GM19324 (cell line): Measurements from ENCODE around the gene OR4C3.
"Not testable (repeated sequence)": the region's sequence is repeated elsewhere in the genome, so short reads cannot be mapped to it uniquely, and the experiment has no call there.

Experiments
- ATAC-seq: cut with Tn5 transposase; IDR thresholded peaks from one replicate; pipeline ENCODE4 v1.9.1; 2021; ENCODE audit warnings: mild to moderate bottlenecking, moderate library complexity; ENCODE audit not compliant: unreplicated experiment, low FRiP score

OR4C3 gene

DNA sequence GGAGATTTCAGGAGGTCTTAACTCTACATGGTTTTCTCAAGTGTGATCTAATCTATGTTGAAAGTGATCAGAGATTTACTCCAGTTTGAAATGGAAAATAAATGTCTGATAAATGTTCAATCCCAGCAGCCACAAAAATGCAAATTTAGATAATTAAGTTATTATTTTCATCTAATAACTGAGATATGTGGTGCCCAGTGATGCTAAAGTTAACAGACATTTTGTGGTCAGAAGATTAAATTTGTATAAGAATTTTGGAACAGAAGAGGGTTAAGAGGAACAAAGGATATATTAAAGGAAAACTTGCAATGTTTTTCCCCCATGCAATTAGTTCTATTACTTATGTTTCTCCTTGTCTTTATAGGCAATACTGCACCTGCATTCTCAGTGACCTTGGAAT is at the start of gene OR4C3:
Gene OR4C3 (plus strand): TSS at position 301 of the 400 bp plus-strand sequence. CDS start 102 bp downstream, outside the sequence.
- ATAC-seq = not testable (repeated sequence)

DNA sequence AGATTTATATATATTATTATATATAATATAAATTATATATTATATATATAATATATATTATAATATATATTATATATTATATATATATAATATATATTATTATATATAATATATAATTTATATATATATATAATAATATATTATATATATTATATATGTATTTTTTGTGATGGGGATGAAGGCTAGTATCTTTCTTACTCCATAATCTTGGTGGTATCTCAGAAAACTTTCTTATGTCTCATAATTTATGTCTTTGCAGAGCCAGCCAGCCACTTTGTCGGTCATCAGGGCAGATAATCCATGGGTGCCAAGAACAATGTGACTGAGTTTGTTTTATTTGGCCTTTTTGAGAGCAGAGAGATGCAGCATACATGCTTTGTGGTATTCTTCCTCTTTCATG is 18.8 kb upstream of the OR4C3 start, which contains the start of gene OR4S1:
Gene OR4S1 (plus strand): TSS at position 301 of the 400 bp plus-strand sequence. CDS start 0 bp downstream, at position 301.
- ATAC-seq = no peak

DNA sequence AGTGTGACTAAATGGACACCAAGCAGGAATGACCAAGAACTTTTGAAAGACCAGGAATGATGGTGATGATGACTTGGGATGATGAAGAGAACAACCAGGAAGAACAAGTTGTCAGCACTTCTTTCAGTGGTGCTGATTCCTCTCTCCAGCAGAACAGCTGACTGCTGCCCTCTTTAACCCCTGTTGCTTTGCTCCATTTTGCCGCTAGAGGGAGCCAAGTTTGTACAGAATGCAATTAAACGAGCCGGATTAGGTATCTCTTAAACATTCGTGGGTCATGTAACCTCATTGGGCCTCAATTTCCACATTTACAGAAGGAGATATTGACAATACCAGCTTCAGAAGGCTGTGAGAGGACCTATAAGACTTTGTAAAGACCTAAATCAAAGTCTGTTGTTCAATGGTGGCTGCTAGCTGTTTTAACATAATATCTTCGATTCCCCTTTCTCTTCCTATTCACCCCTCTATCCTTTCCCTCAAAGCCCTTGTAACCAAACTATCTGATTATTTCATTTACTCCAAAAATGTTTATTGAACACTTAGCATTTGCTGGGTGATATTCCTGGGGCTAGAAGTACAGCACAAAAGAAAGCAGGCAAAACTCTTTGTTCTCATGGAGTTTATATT is 16.8 kb upstream of the OR4C3 start:
- ATAC-seq = no peak

DNA sequence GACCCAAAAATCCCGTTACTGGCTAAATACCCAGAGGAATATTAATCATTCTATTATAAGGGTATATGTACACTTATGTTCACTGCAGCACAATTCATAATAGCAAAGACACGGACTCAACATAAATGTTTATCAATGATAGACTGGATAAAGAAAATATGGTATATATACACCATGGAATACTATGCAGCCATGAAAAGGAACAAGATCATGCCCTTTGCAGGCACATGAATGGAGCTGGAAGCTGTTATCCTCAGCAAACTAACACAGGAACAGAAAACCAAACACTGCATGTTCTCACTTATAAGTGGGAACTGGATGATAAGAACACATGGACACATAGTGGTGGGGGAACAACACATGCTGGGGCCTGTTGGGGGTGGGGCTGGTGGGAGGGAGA is 11.1 kb upstream of the OR4C3 start:
- not testable (repeated sequence) for ATAC-seq

DNA sequence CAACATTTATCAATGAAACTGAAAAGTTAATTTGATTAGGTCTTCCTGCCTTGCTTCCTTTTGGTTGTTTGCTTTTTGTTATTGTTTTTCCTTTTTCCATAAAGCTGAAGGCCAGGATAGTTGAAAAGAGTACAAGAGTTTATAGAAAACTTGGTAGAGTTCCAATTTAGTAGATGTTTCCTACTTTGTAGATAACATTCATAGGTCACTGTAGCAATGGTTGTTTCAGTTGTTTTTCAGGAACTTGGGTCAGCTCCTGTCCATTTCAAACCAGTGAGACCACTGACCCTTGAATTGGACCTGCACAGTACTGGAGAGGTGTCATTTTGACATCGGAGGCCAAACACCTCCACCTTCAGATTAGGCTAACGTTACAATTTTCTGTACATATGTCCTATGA is 4.9 kb upstream of the OR4C3 start:
- ATAC-seq = not testable (repeated sequence)

DNA sequence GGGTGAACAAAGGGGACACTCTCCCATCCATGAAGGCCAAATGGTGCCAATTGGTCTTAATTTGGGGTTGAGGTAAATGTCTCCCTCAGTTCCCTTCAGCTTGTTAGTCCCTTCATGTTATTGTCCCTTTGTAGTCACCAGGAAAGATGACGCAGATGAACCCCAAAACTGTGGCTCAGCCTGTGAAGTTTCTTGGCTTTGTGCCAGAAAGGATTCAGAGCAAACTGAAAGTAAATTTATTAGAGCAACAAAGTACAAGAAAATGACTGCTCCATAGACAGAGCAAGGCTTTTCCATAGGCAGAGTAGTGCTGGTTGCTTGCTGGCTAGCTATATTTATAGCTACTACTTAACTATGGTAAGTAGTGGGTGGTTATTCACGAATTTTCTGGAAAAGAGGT is 16.7 kb downstream of the OR4C3 start:
- ATAC-seq = no peak

DNA sequence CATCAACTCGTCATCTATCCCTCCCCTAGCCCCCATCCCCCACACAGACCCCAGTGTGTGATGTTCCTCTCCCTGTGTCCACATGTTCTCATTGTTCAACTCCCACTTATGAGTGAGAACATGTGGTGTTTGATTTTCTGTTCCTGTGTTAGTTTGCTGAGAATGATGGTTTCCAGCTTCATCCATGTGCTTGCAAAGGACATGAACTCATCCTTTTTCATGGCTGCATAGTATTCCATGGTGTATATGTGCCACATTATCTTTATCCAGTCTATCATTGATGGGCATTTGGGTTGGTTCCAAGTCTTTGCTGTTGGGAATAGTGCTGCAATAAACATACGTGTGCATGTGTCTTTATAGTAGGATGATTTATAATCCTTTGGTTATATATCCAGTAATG is 17.8 kb downstream of the OR4C3 start:
- ATAC-seq = not testable (repeated sequence)

DNA sequence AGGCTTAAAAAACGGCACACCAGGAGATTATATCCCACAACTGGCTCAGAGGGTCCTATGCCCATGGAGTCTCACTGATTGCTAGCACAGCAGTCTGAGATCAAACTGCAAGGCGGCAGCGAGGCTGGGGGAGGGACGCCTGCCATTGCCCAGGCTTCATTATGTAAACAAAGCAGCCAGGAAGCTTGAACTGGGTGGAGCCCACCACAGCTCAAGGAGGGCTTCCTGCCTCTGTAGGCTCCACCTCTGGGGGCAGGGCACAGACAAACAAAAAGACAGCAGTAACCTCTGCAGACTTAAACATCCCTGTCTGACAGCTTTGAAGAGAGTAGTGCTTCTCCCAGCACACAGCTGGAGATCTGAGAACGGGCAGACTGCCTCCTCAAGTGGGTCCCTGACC is 21.6 kb downstream of the OR4C3 start:
- ATAC-seq = not testable (repeated sequence)

DNA sequence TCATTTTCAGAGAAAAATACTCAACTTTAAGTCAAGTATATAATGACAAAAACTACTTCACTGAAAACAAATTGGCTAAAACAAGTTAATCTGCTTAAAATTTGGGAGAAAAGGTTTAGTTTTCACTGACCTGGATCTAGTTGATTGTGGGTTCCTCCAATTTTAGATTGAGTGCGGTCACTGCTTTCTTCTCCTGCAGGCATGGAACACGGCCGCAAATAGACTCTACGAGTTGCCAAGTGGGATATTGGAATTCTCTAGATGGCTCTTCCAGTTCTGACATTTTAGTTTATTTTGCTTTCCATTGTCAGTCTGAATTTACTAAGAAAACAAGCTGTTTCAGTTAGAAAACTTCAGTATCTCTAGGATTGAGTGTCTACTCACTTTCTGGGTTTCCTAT is 29.3 kb downstream of the OR4C3 start:
- no peak for ATAC-seq

DNA sequence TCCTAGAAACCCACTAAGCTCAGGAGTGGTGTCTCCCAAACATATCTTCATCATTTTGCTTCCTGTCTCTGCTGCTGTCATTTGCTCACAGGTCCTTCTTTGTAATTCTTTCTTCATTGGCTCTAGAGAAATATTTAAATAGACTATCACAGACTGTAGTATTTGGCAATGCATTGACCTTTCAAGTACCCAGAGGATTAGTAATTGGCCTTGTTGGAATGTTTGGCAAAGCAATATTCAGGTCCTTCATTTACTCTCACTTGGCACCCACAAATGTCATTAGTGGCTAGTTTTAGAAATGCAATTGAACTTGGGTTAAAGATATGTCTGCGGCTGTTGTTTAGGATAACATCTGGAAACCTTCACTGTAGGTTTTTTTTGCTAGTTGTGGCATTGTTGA is 30.0 kb downstream of the OR4C3 start:
- no peak for ATAC-seq

DNA sequence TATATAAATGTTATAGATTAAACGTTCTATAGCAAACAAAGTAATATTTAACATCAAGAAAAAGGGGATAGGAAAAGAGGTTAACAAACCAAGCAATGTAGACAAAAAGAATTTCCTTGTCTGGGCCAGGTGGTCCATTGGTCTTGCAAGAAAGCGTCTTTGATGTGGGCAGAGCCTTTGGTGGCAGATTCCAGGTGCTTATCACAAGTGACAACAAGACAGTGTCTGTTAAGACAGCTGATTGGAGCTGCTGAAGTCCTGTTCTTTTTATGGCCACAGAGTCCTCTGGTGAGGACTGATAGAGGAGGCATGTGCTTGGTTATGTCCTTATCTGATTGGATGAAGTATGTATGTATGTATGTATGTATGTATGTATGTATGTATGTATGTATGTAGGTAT is 36.6 kb downstream of the OR4C3 start:
- not testable (repeated sequence) for ATAC-seq

DNA sequence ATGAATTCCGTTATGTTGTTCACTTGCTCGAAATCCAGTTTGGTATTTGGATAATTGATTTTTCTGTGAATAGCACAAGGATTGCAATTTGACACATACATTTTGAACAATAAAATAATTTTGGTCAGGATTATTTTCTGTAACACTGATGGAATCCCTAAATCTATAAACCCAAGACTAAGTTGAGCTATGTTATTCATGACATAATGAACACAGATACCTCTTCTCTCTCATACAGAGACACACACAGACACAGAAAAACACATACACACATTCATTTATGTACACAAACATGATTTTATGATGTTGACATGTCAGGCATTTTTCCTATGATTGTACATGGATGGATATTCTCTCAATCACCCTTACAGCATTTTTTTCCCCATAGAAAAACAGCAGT is 41.6 kb downstream of the OR4C3 start, which contains the start of gene OR4C5:
Gene OR4C5 (minus strand): TSS at position 101 of the 400 bp plus-strand sequence. CDS start 0 bp downstream, at position 101.
- ATAC-seq = no peak
